Stimulated activated CD4-positive, alpha-beta T cell treated with anti-CD3 and anti-CD28 coated beads, TNF-alpha, amount 100 ng/mL, for 48 hours (primary cell): ENCODE measurements around the gene IPCEF1.
A peak's percentile ranks its signal among the peaks of the same experiment; 100 is the strongest.
"Not testable (repeated sequence)": the region's sequence is repeated elsewhere in the genome, so short reads cannot be mapped to it uniquely, and the experiment has no call there.

Source experiments
- DNase-seq, 3 donors: peaks; one replicate each; pipeline ENCODE4 v3.0.0-alpha.2; 2020; ENCODE audit warnings: low read depth in 3 of 3

IPCEF1 gene

GRCh38 chr6:154246723-154247118, 109.9 kb downstream of the IPCEF1 start:
- DNase-seq: no peak

GRCh38 chr6:154245506-154245905, 111.1 kb downstream of the IPCEF1 start:
- no peak for DNase-seq

- DNase-seq: no peak
These were observed 112.5 kb downstream of the IPCEF1 start for GRCh38 chr6:154243793-154244750.

DNA sequence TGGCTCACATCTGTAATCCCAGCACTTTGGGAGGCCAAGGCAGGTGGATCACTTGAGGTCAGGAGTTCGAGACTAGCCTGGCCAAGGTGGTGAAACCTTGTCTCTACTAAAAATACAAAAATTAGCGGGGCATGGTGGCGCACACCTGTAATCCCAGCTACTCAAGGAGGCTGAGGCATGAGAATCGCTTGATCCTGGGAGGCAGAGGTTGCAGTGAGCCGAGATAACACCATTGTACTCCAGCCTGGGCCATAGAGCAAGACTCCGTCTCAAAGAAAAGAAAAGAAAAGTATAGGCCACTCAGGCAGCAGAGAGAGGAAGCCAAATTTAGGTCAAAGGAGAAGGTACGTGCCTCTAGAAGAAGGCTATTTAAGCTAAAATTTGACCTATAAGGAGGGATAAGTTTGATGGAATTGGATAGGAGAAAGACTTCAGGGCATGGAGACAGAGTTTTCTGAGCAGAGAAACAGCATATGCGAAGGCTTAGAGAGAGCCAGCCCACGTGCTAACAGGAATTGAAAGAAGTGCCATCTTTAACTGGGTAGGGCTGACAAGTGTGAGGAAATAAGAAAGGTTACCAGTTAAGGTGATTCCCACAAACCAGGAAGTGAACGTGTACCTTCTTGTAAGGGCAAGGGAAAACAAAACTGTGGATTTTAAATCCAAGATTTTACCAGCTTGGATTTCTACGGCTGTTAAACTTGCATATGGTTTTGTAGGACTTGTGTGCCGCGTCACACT, 113.8 kb downstream of the IPCEF1 start:
- no peak for DNase-seq

GRCh38 chr6:154241581-154241980, 115.0 kb downstream of the IPCEF1 start:
- no peak for DNase-seq

DNA sequence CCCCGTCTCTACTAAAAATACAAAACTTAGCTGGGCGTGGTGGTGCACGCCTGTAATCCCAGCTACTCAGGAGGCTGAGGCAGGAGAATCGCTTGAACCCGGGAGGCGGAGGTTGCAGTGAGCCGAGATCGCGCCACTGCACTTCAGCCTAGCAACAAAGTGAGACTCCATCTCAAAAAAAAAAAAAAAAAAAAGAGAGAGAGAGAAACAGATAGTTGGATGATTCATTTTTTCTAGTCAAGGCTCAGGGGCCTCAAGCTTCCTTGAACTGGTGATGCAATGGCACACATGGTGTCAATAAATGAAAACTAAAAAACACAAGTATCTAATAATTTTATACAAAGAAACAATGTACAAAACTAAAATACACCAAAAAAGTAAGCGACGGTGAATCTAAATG, 115.5 kb downstream of the IPCEF1 start:
- not testable (repeated sequence) for DNase-seq

GRCh38 chr6:154239392-154239791, 117.2 kb downstream of the IPCEF1 start:
- DNase-seq: no peak

GRCh38 chr6:154238831-154239230, 117.8 kb downstream of the IPCEF1 start:
- no peak for DNase-seq

DNA sequence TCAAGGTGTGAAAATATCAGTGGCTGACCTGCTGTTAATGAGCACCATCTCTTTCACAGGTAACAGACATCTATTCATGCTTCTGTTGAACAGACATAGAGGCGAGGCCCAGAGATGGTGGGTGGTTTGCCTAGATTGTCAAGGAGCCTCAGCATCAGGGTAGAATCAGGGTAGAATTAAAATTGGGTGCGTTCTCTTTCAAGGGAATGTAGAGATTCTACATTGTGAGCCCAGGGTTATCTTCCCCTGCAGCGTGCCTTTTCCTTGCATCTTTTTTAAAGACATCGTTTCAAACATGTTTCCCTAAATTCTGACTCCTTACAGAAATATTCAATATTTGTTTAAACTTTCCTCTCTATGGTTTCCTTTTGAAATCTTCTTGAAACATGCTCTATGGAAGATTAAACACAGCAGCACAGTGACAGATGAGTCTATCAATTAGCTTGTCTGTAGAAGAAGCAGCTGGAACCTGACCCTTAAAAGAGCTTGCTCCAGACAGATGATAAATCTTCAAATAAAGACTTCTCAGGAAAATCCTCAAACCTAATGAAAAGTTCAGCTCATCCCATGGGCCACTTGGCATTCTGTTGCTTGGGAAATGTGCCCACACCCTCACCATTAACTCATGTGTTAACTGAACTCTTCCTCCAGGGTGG, 119.8 kb downstream of the IPCEF1 start:
- DNase-seq: no peak

DNA sequence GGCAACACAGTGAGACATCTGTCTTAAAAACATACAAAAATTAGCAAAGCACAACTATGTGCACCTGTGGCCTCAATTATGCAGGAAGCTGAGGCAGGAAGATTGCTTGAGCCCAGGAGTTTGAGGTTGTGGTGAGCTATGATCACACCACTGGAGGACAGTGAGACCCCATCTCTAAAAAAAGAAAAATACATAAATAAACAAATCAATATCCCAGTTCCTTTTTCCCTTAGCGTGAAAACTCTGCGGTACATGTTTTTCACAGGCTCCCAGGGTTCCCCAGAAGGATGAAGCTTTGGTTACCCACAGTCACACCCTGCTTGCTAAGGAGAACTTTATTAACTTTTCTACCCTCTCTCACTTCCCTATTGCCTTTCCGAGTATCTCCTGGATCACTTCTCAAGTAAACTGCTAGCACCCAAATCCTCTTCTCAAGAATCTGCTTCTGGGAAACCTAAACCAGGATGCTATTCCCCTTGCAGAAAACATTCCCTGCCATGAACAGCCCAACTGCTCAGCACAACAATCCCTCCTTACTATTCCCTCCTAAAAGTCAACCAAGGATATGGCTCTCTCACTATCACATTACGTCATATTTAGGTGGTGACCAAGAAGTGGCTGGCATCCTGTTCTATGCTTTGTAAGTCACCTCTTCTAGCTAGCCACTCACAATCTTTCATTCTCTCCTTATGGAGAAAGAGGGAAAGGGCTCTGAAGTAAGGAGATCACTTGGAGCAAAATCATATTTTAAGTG, 122.4 kb downstream of the IPCEF1 start:
- DNase-seq: no peak

GRCh38 chr6:154233383-154233782, 123.2 kb downstream of the IPCEF1 start:
- no peak for DNase-seq

DNA sequence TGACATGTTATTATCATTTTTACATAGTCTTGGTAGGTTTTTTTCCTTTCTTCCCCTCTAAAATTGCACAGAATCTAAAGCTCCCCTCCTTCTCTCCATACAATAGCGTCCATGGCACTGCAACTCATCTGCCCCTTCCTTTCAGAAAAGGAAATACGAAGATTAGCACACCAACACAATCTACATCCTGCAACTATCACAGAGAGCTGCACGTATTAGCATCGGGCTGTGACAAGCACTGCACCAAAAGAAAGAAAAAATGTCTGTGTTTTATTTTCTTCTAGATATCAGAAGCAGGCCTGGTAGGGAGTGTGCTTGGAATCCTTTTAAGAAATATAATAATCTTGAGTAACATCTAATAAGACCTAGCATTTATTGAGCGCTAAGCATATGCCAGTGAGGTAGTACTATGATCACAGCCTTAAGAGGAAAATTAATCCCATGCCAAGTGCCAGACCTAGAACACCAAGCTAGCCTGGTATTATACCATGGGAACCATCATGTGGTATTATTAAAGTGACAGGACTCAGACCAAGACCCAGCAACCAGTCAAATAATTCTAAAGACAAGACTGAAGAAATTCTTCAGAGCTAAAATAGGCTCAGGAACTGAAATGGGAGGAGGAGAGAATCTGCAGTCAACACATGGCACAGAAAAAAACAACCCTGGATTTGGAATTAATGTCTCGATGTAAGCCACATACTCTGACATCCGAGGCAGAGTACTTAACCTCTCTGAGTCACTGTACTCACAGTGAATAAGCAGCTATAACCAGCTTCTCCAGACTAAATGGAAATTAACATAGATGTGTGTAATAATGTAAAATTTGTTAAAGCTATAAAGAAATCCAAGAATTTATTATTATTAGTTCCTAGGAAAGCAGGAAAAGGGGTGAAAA, 124.3 kb downstream of the IPCEF1 start:
- DNase-seq: no peak

- no peak for DNase-seq
These were observed 125.5 kb downstream of the IPCEF1 start for GRCh38 chr6:154230910-154231595.

- DNase-seq: no peak
These were observed 126.2 kb downstream of the IPCEF1 start for GRCh38 chr6:154230393-154230792.

DNA sequence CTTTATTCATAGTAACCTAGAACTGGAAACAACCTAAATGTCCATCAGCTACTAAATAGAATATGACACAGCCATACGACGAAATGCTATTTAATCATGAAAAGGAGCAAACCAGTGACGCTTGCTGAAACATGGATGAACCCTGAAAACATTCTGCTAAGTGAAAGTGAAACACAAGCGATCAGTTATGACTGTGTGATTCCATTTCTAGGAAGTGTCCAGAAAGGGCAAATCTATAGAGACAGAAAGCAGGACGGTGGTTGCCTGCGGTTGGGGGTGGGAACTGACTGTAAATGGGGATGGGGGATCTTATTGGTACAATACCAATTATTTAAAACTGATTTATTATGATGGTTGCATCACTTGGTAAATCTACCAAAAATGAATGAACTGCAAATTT, 126.8 kb downstream of the IPCEF1 start:
- peak; percentile 39 to 59 (median 53) for DNase-seq

- no peak for DNase-seq
These were observed 128.1 kb downstream of the IPCEF1 start for GRCh38 chr6:154228521-154228905.

GRCh38 chr6:154227862-154228520, 128.6 kb downstream of the IPCEF1 start:
- no peak for DNase-seq

- no peak for DNase-seq
These were observed 130.1 kb downstream of the IPCEF1 start for GRCh38 chr6:154226461-154226860.

DNA sequence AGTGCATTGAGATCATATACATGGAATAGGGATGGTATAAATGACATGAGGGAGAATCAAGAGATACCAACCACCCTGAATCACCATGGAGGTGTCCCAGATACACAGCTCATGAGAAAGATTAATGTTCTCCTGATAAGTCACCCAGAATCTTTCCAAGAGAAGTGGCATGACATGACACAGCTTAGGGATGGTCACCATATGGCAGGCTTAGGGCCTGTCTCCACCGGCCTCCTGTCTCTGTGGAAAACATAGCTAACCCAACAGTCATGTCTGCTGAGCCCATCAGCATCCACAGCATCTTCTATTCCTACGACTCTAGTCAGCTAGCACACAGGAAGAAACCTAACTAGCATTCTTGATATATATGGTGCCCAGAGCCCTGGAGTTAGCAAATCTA, 133.3 kb downstream of the IPCEF1 start:
- DNase-seq: no peak
